Heart left ventricle (tissue), 16 donors: Measurements from ENCODE around the gene MOCS2. TPM values are rescaled to one million over a fixed set of nuclear protein-coding genes. Genes with fewer than 3 reads are reported as not detected.
A peak's percentile ranks its signal among the peaks of the same experiment; 100 is the strongest.

ENCODE experiments used
- ATAC-seq, 4 donors: fragments of 200-7000 bp; cut with Tn5 transposase; one replicate each; pipeline ENCODE4 v1.9.1; 2020 to 2022; ENCODE audit warnings: moderate library complexity in 4 of 4, mild to moderate bottlenecking in 3 of 4, moderate number of reproducible peaks in 1 of 4
- DNase-seq, 5 donors: peaks; one replicate each; pipeline ENCODE4 v3.0.0-alpha.2; 2020
- H3K27ac ChIP-seq, 12 donors: fragments of 200-600 bp; sonication (generic) in 4 of 12; one replicate each; pipeline versions ENCODE4 v1.5.0 to v1.8.0; 2016 to 2022; ENCODE audit warnings: mild to moderate bottlenecking in 2 of 12
- H3K27me3 ChIP-seq, 9 donors: fragments of 200-600 bp; sonication (generic) in 2 of 9; one replicate each; pipeline versions ENCODE4 v1.5.1 to v1.8.0; 2016 to 2022; ENCODE audit warnings: mild to moderate bottlenecking in 3 of 9
- H3K36me3 ChIP-seq, 9 donors: fragments of 200-600 bp; sonication (generic) in 2 of 9; one replicate each; pipeline versions ENCODE4 v1.5.0 to v1.8.0; 2018 to 2022; ENCODE audit warnings: mild to moderate bottlenecking in 2 of 9
- H3K4me1 ChIP-seq, 12 donors: fragments of 200-600 bp; sonication (generic) in 4 of 12; one replicate each; pipeline versions ENCODE4 v1.5.0 to v1.8.0; 2016 to 2022; ENCODE audit warnings: mild to moderate bottlenecking in 3 of 12
- H3K4me3 ChIP-seq, 12 donors: fragments of 200-600 bp; sonication (generic) in 4 of 12; one replicate each; pipeline versions ENCODE4 v1.5.0 to v1.8.0; 2017 to 2022; ENCODE audit warnings: mild to moderate bottlenecking in 9 of 12, moderate library complexity in 4 of 12
- H3K9me3 ChIP-seq, 12 donors: fragments of 200-600 bp; sonication (generic) in 4 of 12; one replicate each; pipeline versions ENCODE4 v1.5.0 to v1.8.0; 2016 to 2022; ENCODE audit warnings: mild to moderate bottlenecking in 1 of 12
- CTCF ChIP-seq, 12 donors: fragments of 200-600 bp; sonication (generic) in 4 of 12; IDR thresholded peaks; one replicate each; pipeline versions ENCODE4 v1.5.0 to v1.8.0; 2018 to 2022; ENCODE audit warnings: antibody characterized with exemption in 12 of 12, mild to moderate bottlenecking in 5 of 12
- POLR2A ChIP-seq, 2 donors: fragments of 450-650 bp; IDR thresholded peaks; one replicate each; pipeline ENCODE4 v1.6.1; 2017; ENCODE audit warnings: antibody characterized with exemption in 2 of 2, mild to moderate bottlenecking in 2 of 2, moderate library complexity in 2 of 2
- WGBS, 4 donors: extraction: QIAGEN DNeasy Blood & Tissue Kit in 2 of 4; methylation state at CpG; one replicate each; pipeline versions ENCODE4 v1.1.5 to v1.1.7; 2013 to 2018; 5-methylcytosine and 5-hydroxymethylcytosine counted together
- intact Hi-C, 10 donors: fragments of 100-400 bp; cut with DNase I; formaldehyde crosslinking; loops; one replicate each; pipeline versions ENCODE4 v1.11.1 to v1.14.2; 2022
- polyA plus RNA-seq, 2 donors: library from polyadenylated mRNA; stranded (reverse); fragments of 200-250 nt; gene quantifications; one replicate each; pipeline ENCODE4 v1.2.3, GENCODE V29; 2013
- total RNA-seq, 9 donors: library from RNA; depleted of rRNA in 2 of 9; stranded (reverse); fragments of >200 nt in 2 of 9; fragmentation: NEBNext Ultra II Directional in 3 of 9; extraction: Animal tissue kit (Norgen Biotek cat#: 25700) in 3 of 9; gene quantifications; one replicate each; pipeline versions ENCODE4 v1.1.0 to v1.2.4, GENCODE V29; 2016 to 2023
- donor health status: ischemic (EF 13 %, LVEDD 7.1; RV severe dilation, severe dysfunction).
- donor health status: healthy with polysubstance abuse.
- donor health status: DM: no; HTN: yes; CAD: no.
- donor health status: DM: no; HTN: no; CAD: no.
- donor health status: ischemic (EF 25% LVEDD 6.9; RV normal size, moderate dysfunction).
- donor health status: ischemic (EF 25% LVEDD 5.7; RV mildly dilated, moderate dysfunction).
- donor health status: healthy.
- donor health status: DM: yes; HTN: yes; CAD: no.
- donor health status: ischemic (EF 35%, LVEDD 5.7; RV mildly dilated, moderate dysfunction).
- donor health status: nonischemic (EF 11% LVEDD 7.7; RV severe dilation, severe dysfunction).
- donor health status: DM: yes; HTN: yes; CAD: no.
- donor health status: PGD.
- donor health status: ischemic (EF 29% LVEDD 5.4; RV normal size, mild dysfunction).
- donor health status: nonischemic (EF 23%, LVEDD 6.1; RV moderate dilation, normal function).

MOCS2 gene
- total and polyA plus RNA-seq, 11 donors = 59.5 to 153 (median 75.2) TPM

- TF ChIP-seq POLR2A (IDR thresholded peaks at IDR 0.05) = no peak
- no peak for TF ChIP-seq CTCF (IDR thresholded peaks at IDR 0.05)
- Histone ChIP-seq H3K27ac (no peak overlapping the region), H3K4me3 (no peak overlapping the region), H3K9me3 (no peaks in the 10 kb centered on the region), H3K27me3 (no peaks in the 10 kb centered on the region), H3K4me1 (no peaks in the 10 kb centered on the region), H3K36me3 (peaks cover 0 to 24% (median 0%) of the 10 kb centered on the region in 9 donors)
- ATAC-seq = no peak
- intact Hi-C loops = no loop called here
- 70 to 81% (median 77%) methylated on average over 2 of the region's 2 CpGs for WGBS, 4 donors
- DNase-seq = no peak
Observed at GRCh38 chr5:53076014-53076583, 33.5 kb downstream of the MOCS2 start.

- no peak for TF ChIP-seq CTCF (IDR thresholded peaks at IDR 0.05)
- TF ChIP-seq POLR2A (IDR thresholded peaks at IDR 0.05) = no peak
- intact Hi-C loops = no loop called here
- ATAC-seq (peak in 1 of 4 donors; percentile 28), DNase-seq (no peak)
- Histone ChIP-seq H3K9me3 (no peaks in the 10 kb centered on the region), H3K27me3 (no peaks in the 10 kb centered on the region), H3K4me1 (no peaks in the 10 kb centered on the region), H3K4me3 (no peak overlapping the region), H3K36me3 (peaks cover 0 to 29% (median 0%) of the 10 kb centered on the region in 9 donors), H3K27ac (no peak overlapping the region)
- WGBS, 4 donors = 59 to 72% (median 61%) methylated on average over 2 of the region's 2 CpGs
Observed at GRCh38 chr5:53073348-53073747, 36.2 kb downstream of the MOCS2 start.

GRCh38 chr5:53071738-53072137 is 37.8 kb downstream of the MOCS2 start:
- Histone ChIP-seq H3K9me3 (no peaks in the 10 kb centered on the region), H3K36me3 (peaks cover 0 to 22% (median 0%) of the 10 kb centered on the region in 9 donors), H3K27ac (no peak overlapping the region), H3K27me3 (no peaks in the 10 kb centered on the region), H3K4me3 (no peak overlapping the region), H3K4me1 (no peaks in the 10 kb centered on the region)
- intact Hi-C loops = no loop called here
- WGBS, 4 donors = 58 to 72% (median 69%) methylated on average over 2 of the region's 2 CpGs
- TF ChIP-seq POLR2A (IDR thresholded peaks at IDR 0.05) (no peak), CTCF (IDR thresholded peaks at IDR 0.05) (no peak)
- DNase-seq (peak in 2 of 5 donors; percentile 29 to 31), ATAC-seq (peak; percentile 55 to 92 (median 82))

GRCh38 chr5:53071298-53071697 is 38.3 kb downstream of the MOCS2 start:
- peaks cover 0 to 3% (median 0%) of the 10 kb centered on the region in 12 donors for H3K4me1 ChIP-seq
- DNase-seq (no peak), ATAC-seq (no peak)
- H3K36me3 ChIP-seq = peaks cover 0 to 21% (median 0%) of the 10 kb centered on the region in 9 donors
- no peak overlapping the region for H3K27ac ChIP-seq
- no peaks in the 10 kb centered on the region for H3K27me3 ChIP-seq
- 69 to 81% (median 72%) methylated on average over 2 of the region's 2 CpGs for WGBS, 4 donors
- intact Hi-C loops = no loop called here
- TF ChIP-seq POLR2A (IDR thresholded peaks at IDR 0.05) = no peak
- TF ChIP-seq CTCF (IDR thresholded peaks at IDR 0.05) = no peak
- no peaks in the 10 kb centered on the region for H3K9me3 ChIP-seq
- H3K4me3 ChIP-seq = no peak overlapping the region
